Measurements from ENCODE around the gene PRX.

The PRX gene

GRCh38 chr19:40389404-40390083, 23.6 kb downstream of the PRX start:
- DNase-seq (ENCODE audit: low spot score) = no peak
- in situ Hi-C loops (cut with MboI; ENCODE audit: low sequenced_read_pairs, unreplicated experiment) = no loop called here
- TF ChIP-seq CTCF (IDR thresholded peaks at IDR 0.05; ENCODE audit: borderline replicate concordance, control extremely low read depth, extremely low read depth, insufficient read depth, missing control alignments) = no peak

- DNase-seq (ENCODE audit: low spot score) = no peak
- no peak for TF ChIP-seq CTCF (IDR thresholded peaks at IDR 0.05; ENCODE audit: borderline replicate concordance, control extremely low read depth, extremely low read depth, insufficient read depth, missing control alignments)
- in situ Hi-C loops (cut with MboI; ENCODE audit: low sequenced_read_pairs, unreplicated experiment) = no loop called here
Observed at GRCh38 chr19:40388481-40388880, 24.7 kb downstream of the PRX start.

- no peak for TF ChIP-seq CTCF (IDR thresholded peaks at IDR 0.05; ENCODE audit: borderline replicate concordance, control extremely low read depth, extremely low read depth, insufficient read depth, missing control alignments)
- in situ Hi-C loops (cut with MboI; ENCODE audit: low sequenced_read_pairs, unreplicated experiment) = no loop called here
- no peak for DNase-seq (ENCODE audit: low spot score)
Observed at GRCh38 chr19:40387155-40387554, 26.0 kb downstream of the PRX start.

GRCh38 chr19:40383668-40384248, 29.4 kb downstream of the PRX start:
- no peak for DNase-seq (ENCODE audit: low spot score)
- in situ Hi-C loops (cut with MboI; ENCODE audit: low sequenced_read_pairs, unreplicated experiment) = no loop called here
- no peak for TF ChIP-seq CTCF (IDR thresholded peaks at IDR 0.05; ENCODE audit: borderline replicate concordance, control extremely low read depth, extremely low read depth, insufficient read depth, missing control alignments)

GRCh38 chr19:40381321-40381720, 31.9 kb downstream of the PRX start:
- no peak for TF ChIP-seq CTCF (IDR thresholded peaks at IDR 0.05; ENCODE audit: borderline replicate concordance, control extremely low read depth, extremely low read depth, insufficient read depth, missing control alignments)
- in situ Hi-C loops (cut with MboI; ENCODE audit: low sequenced_read_pairs, unreplicated experiment) = no loop called here
- DNase-seq (ENCODE audit: low spot score) = no peak

GRCh38 chr19:40380199-40381037, 32.8 kb downstream of the PRX start:
- DNase-seq (ENCODE audit: low spot score) = no peak
- in situ Hi-C loops (cut with MboI; ENCODE audit: low sequenced_read_pairs, unreplicated experiment) = no loop called here
- TF ChIP-seq CTCF (IDR thresholded peaks at IDR 0.05; ENCODE audit: borderline replicate concordance, control extremely low read depth, extremely low read depth, insufficient read depth, missing control alignments) = no peak
